Fibroblast of the aortic adventitia (primary cell): ENCODE measurements around the gene KRTAP12-3. TPM values are rescaled to one million over a fixed set of nuclear protein-coding genes. Genes with fewer than 3 reads are reported as not detected.

Source experiments
- DNase-seq: peaks from one replicate; pipeline ENCODE4 v3.0.0-alpha.2; 2010; ENCODE audit warnings: low read depth
- H3K4me3 ChIP-seq: 2 replicates; pipeline ENCODE4 v1.5.1; 2011; ENCODE audit warnings: low read depth, mild to moderate bottlenecking, control low read depth, low read length, moderate library complexity
- total RNA-seq: library from RNA; depleted of rRNA; stranded (reverse); fragments of >200 nt; gene quantifications from 2 replicates; pipeline ENCODE4 v1.2.3, GENCODE V29; 2012; ENCODE audit warnings: low replicate concordance
- TF ChIP-seq, protein P1 (sequence below): IDR thresholded peaks from 2 replicates; pipeline ENCODE4 v1.5.1; 2011; ENCODE audit warnings: mild to moderate bottlenecking, low read length, control low read depth, inconsistent platforms; ENCODE audit not compliant: insufficient read depth

The KRTAP12-3 gene
- total RNA-seq, 1 donor, result not detected

GRCh38 chr21:44613386-44614155 is 44.2 kb upstream of the KRTAP12-3 start:
- no peak for DNase-seq
- no peak overlapping the region for H3K4me3 ChIP-seq
- TF ChIP-seq, protein P1, sequence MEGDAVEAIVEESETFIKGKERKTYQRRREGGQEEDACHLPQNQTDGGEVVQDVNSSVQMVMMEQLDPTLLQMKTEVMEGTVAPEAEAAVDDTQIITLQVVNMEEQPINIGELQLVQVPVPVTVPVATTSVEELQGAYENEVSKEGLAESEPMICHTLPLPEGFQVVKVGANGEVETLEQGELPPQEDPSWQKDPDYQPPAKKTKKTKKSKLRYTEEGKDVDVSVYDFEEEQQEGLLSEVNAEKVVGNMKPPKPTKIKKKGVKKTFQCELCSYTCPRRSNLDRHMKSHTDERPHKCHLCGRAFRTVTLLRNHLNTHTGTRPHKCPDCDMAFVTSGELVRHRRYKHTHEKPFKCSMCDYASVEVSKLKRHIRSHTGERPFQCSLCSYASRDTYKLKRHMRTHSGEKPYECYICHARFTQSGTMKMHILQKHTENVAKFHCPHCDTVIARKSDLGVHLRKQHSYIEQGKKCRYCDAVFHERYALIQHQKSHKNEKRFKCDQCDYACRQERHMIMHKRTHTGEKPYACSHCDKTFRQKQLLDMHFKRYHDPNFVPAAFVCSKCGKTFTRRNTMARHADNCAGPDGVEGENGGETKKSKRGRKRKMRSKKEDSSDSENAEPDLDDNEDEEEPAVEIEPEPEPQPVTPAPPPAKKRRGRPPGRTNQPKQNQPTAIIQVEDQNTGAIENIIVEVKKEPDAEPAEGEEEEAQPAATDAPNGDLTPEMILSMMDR, result no peak

DNA sequence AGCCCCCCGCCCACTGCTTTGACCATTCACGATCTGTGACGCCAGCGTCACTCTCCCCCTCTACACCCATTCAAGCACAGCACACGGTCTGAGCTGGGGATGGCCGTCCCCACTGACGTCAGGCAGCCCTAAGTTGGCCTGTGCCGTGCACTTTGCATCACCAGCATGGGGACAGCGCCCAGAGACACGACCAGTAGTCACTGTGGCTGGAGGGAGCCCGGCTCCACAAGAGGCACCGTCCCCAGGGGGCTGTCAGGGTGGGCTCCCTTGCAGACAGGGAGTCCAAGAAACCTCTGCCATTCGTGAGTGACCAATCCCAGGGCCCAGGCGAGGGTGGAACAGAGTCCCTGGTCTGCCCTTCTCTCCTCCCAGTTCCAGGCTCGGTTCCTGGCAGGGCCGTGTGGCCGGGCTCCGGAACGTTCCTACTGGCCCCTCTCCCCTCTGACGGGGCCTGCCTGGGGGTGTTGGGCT is 43.5 kb upstream of the KRTAP12-3 start:
- TF ChIP-seq, protein P1, result no peak
- no peak overlapping the region for H3K4me3 ChIP-seq
- no peak for DNase-seq

- no peak overlapping the region for H3K4me3 ChIP-seq
- TF ChIP-seq, protein P1, result no peak
Observed at GRCh38 chr21:44614961-44615391, 42.8 kb upstream of the KRTAP12-3 start.

GRCh38 chr21:44615466-44615865 is 42.3 kb upstream of the KRTAP12-3 start:
- H3K4me3 ChIP-seq, result no peak overlapping the region
- no peak for DNase-seq
- TF ChIP-seq, protein P1, result no peak

More at GRCh38 chr21:44614961-44615391, 42.8 kb upstream of the KRTAP12-3 start:
- no peak for DNase-seq

- TF ChIP-seq, protein P1, result no peak
- no peak overlapping the region for H3K4me3 ChIP-seq
- no peak for DNase-seq
Observed at GRCh38 chr21:44615911-44616590, 41.7 kb upstream of the KRTAP12-3 start.

- no peak for DNase-seq
- H3K4me3 ChIP-seq, result no peak overlapping the region
- TF ChIP-seq, protein P1, result no peak
Observed at GRCh38 chr21:44616591-44616926, 41.2 kb upstream of the KRTAP12-3 start.
